Vagina (tissue), 2 donors: ENCODE data around the gene ZNF597.

Experiments
- CTCF ChIP-seq, 3 experiments: fragments of 450-650 bp in 2 of 3; fragments of 200-600 bp in 1 of 3; sonication (generic) in 1 of 3; IDR thresholded peaks; one replicate each; pipeline ENCODE4 v1.5.1; 2017 to 2019; ENCODE audit warnings: antibody characterized with exemption in 3 of 3, mild to moderate bottlenecking in 2 of 3, moderate library complexity in 2 of 3
- POLR2A ChIP-seq, 2 donors: fragments of 450-650 bp; IDR thresholded peaks; one replicate each; pipeline ENCODE4 v1.6.1; 2017; ENCODE audit warnings: antibody characterized with exemption in 2 of 2, mild to moderate bottlenecking in 2 of 2, moderate library complexity in 2 of 2

DNA sequence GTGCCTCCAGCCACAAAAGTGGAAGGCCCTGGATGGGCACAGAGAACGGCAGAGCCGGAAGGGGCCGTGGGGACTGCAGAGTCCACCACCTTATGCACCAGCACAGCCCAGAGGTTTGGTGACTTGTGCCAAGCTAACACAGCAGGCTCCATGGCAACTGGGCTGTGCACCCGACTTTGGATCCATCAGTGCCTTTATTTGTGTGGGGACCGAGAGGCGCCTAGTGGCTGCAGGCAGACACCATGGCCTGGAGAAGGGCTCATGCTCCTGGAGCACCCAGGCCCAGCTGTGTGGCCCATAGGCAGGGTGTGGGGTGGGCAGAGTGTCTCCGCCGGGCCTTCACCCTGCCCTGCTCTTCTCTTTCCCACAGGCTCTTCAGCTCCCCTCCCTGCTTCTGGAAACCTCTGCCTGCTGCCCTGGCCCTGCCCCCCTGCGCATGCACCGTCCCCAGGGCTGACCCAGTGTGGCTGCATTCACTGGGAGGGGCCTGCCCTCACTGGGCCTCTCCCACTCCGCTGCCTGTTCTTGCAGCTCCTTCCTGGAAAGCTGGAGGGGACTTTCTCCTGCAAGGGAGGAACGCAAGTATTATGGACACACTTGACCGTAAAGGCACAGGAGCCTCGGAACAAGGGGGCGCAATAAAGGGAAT is 41.9 kb upstream of the ZNF597 start:
- TF ChIP-seq CTCF (IDR thresholded peaks at IDR 0.05): no peak
- TF ChIP-seq POLR2A (IDR thresholded peaks at IDR 0.05): no peak
